IMR-90 (cell line): ENCODE measurements around the gene AP3D1. TPM values are rescaled to one million over a fixed set of nuclear protein-coding genes. Genes with fewer than 3 reads are reported as not detected.

Source experiments
- ATAC-seq: fragments of 200-7000 bp; cut with Tn5 transposase; 2 replicates; pipeline ENCODE4 v1.9.1; 2020; ENCODE audit warnings: low read depth, mild to moderate bottlenecking, moderate library complexity
- BruUV-seq: library from RNA; stranded (reverse); fragments of 400-500 nt; replicated peaks from 2 replicates; lab custom pipeline; 2021; lab: Mats Ljungman, UMichigan
- CTCF ChIA-PET: fragments of 300-600 bp; formaldehyde crosslinking; extraction: SDS; loops from one replicate; lab custom pipeline; 2021; ENCODE audit warnings: antibody characterized with exemption; lab: Yijun Ruan, JAX
- POLR2A ChIA-PET: fragments of 300-600 bp; sonication (Branson Sonifier 250); formaldehyde crosslinking; loops from one replicate; lab custom pipeline; 2022; ENCODE audit warnings: antibody characterized with exemption; ENCODE audit not compliant: unreplicated experiment; lab: Charles Lee
- DNase-seq: peaks from one replicate; pipeline ENCODE4 v3.0.0; 2013
- H2AFZ ChIP-seq: replicated peaks from 2 replicates; pipeline ENCODE3; 2013; ENCODE audit warnings: low read length, mild to moderate bottlenecking; ENCODE audit not compliant: poor library complexity
- H2AK5ac ChIP-seq: 2 replicates; pipeline ENCODE4 v1.6.1; 2013; ENCODE audit warnings: low read depth, low read length, inconsistent platforms
- H2AK9ac ChIP-seq: replicated peaks from 2 replicates; pipeline ENCODE3; 2013; ENCODE audit warnings: mild to moderate bottlenecking, low read depth, low read length, moderate library complexity; ENCODE audit not compliant: poor library complexity
- H2BK120ac ChIP-seq: 2 replicates; pipeline ENCODE4 v1.6.1; 2013; ENCODE audit warnings: low read depth, low read length, inconsistent platforms
- H2BK15ac ChIP-seq: 3 replicates; pipeline ENCODE4 v1.6.1; 2013; ENCODE audit warnings: low read depth, low read length, inconsistent platforms
- H2BK20ac ChIP-seq: 2 replicates; pipeline ENCODE4 v1.6.1; 2013; ENCODE audit warnings: low read depth, mild to moderate bottlenecking, inconsistent platforms, low read length, moderate library complexity
- H2BK5ac ChIP-seq: 2 replicates; pipeline ENCODE4 v1.6.1; 2013; ENCODE audit warnings: mild to moderate bottlenecking, low read depth, low read length, inconsistent platforms; ENCODE audit not compliant: poor library complexity, severe bottlenecking
- H3K14ac ChIP-seq: replicated peaks from 2 replicates; pipeline ENCODE4 v1.6.1; 2013; ENCODE audit warnings: low read depth, low read length, inconsistent platforms
- H3K18ac ChIP-seq: 2 replicates; pipeline ENCODE4 v1.6.1; 2013; ENCODE audit warnings: low read depth, low read length, control low read depth
- H3K23ac ChIP-seq: 2 replicates; pipeline ENCODE4 v1.6.1; 2013; ENCODE audit warnings: low read depth, low read length, inconsistent platforms
- H3K27ac ChIP-seq: 2 replicates; pipeline ENCODE4 v1.5.1; 2013; ENCODE audit warnings: mild to moderate bottlenecking, control low read depth, low read length; ENCODE audit not compliant: insufficient read depth
- H3K27me3 ChIP-seq: 2 replicates; pipeline ENCODE4 v1.6.1; 2013; ENCODE audit warnings: low read length; ENCODE audit not compliant: control insufficient read depth, insufficient read depth
- H3K36me3 ChIP-seq: 2 replicates; pipeline ENCODE4 v1.6.1; 2013; ENCODE audit warnings: low read length, mixed read lengths; ENCODE audit not compliant: control insufficient read depth, insufficient read depth
- H3K4ac ChIP-seq: 2 replicates; pipeline ENCODE4 v1.6.1; 2013; ENCODE audit warnings: low read depth, low read length, inconsistent platforms
- H3K4me1 ChIP-seq: 2 replicates; pipeline ENCODE4 v1.6.1; 2013; ENCODE audit warnings: low read length, mixed read lengths; ENCODE audit not compliant: control insufficient read depth, insufficient read depth
- H3K4me2 ChIP-seq: 2 replicates; pipeline ENCODE4 v1.6.1; 2013; ENCODE audit warnings: low read depth, mild to moderate bottlenecking, control low read depth, low read length, moderate library complexity
- H3K4me3 ChIP-seq: 2 replicates; pipeline ENCODE4 v1.5.1; 2013; ENCODE audit warnings: low read depth, mild to moderate bottlenecking, control low read depth, low read length, moderate library complexity; ENCODE audit not compliant: insufficient read depth
- H3K56ac ChIP-seq: 2 replicates; pipeline ENCODE4 v1.6.1; 2013; ENCODE audit warnings: low read length, inconsistent platforms; ENCODE audit not compliant: insufficient read depth; ENCODE audit errors: extremely low read depth
- H3K79me1 ChIP-seq, 2 experiments: 2 replicates each; pipeline ENCODE4 v1.6.1; 2013; ENCODE audit warnings: low read length in 2 of 2, inconsistent platforms in 1 of 2, low read depth in 1 of 2
- H3K9ac ChIP-seq: 2 replicates; pipeline ENCODE4 v1.6.1; 2013; ENCODE audit warnings: low read depth, low read length, control low read depth
- H3K9me1 ChIP-seq: 2 replicates; pipeline ENCODE4 v1.6.1; 2013; ENCODE audit warnings: low read length, inconsistent platforms; ENCODE audit not compliant: insufficient read depth
- H3K9me3 ChIP-seq: 2 replicates; pipeline ENCODE4 v1.6.1; 2013; ENCODE audit warnings: low read length; ENCODE audit not compliant: control insufficient read depth, insufficient read depth
- H4K20me1 ChIP-seq: 2 replicates; pipeline ENCODE4 v1.6.1; 2013; ENCODE audit warnings: low read length, inconsistent platforms; ENCODE audit not compliant: insufficient read depth
- H4K5ac ChIP-seq: 2 replicates; pipeline ENCODE4 v1.6.1; 2013; ENCODE audit warnings: mild to moderate bottlenecking, low read depth, low read length, control low read depth
- H4K8ac ChIP-seq, 2 experiments: 2 replicates each; pipeline ENCODE4 v1.6.1; 2013; ENCODE audit warnings: low read depth in 2 of 2, low read length in 2 of 2, control low read depth in 1 of 2, inconsistent platforms in 1 of 2
- H4K91ac ChIP-seq: 2 replicates; pipeline ENCODE4 v1.6.1; 2013; ENCODE audit warnings: low read depth, low read length, inconsistent platforms; ENCODE audit not compliant: insufficient read depth
- BHLHE40 ChIP-seq: fragments of 150-350 bp; IDR thresholded peaks from 2 replicates; pipeline ENCODE4 v1.6.1; 2016; ENCODE audit warnings: mild to moderate bottlenecking, low read depth, low read length
- CEBPB ChIP-seq: IDR thresholded peaks from 2 replicates; pipeline ENCODE4 v1.6.1; 2012; ENCODE audit warnings: low read depth, low read length, improper control_type of control experiment
- CHD1 ChIP-seq: IDR thresholded peaks from 2 replicates; pipeline ENCODE4 v1.6.1; 2012; ENCODE audit warnings: low read depth, low read length, improper control_type of control experiment
- CTCF ChIP-seq: conservative IDR thresholded peaks from 2 replicates; pipeline ENCODE4 v1.5.1; 2012; ENCODE audit warnings: mild to moderate bottlenecking, low read depth, low read length, improper control_type of control experiment
- FOS ChIP-seq: fragments of 150-350 bp; IDR thresholded peaks from 2 replicates; pipeline ENCODE4 v1.6.1; 2016; ENCODE audit warnings: low read depth, low read length
- MAFK ChIP-seq: IDR thresholded peaks from 2 replicates; pipeline ENCODE4 v1.6.1; 2012; ENCODE audit warnings: low read depth, low read length, improper control_type of control experiment
- MAZ ChIP-seq: IDR thresholded peaks from 2 replicates; pipeline ENCODE4 v1.6.1; 2012; ENCODE audit warnings: low read depth, mild to moderate bottlenecking, low read length, improper control_type of control experiment, moderate library complexity, borderline replicate concordance
- MXI1 ChIP-seq: IDR thresholded peaks from 2 replicates; pipeline ENCODE4 v1.6.1; 2012; ENCODE audit warnings: low read depth, mild to moderate bottlenecking, low read length, moderate library complexity, borderline replicate concordance
- NFE2L2 ChIP-seq: fragments of 150-350 bp; IDR thresholded peaks from 2 replicates; pipeline ENCODE4 v1.6.1; 2016; ENCODE audit warnings: low read depth, mild to moderate bottlenecking, low read length
- POLR2A ChIP-seq: IDR thresholded peaks from 2 replicates; pipeline ENCODE4 v1.6.1; 2012; ENCODE audit warnings: mild to moderate bottlenecking, low read depth, low read length
- RAD21 ChIP-seq: IDR thresholded peaks from 2 replicates; pipeline ENCODE4 v1.6.1; 2012; ENCODE audit warnings: low read length, improper control_type of control experiment
- RFX5 ChIP-seq: IDR thresholded peaks from 2 replicates; pipeline ENCODE4 v1.8.0; 2012; ENCODE audit warnings: low read depth, mild to moderate bottlenecking, low read length, moderate library complexity
- SMC3 ChIP-seq: fragments of 150-350 bp; IDR thresholded peaks from 2 replicates; pipeline ENCODE4 v1.6.1; 2016; ENCODE audit warnings: low read depth, mild to moderate bottlenecking, antibody characterized with exemption, low read length, moderate library complexity
- WGBS, 2 experiments: methylation state at CpG; one replicate each; pipeline versions ENCODE4 v1.1.5 to v1.1.7; 2013; ENCODE audit warnings: missing lambda C conversion rate in 2 of 2; ENCODE audit not compliant: insufficient read length in 1 of 2; ENCODE audit errors: extremely low coverage in 2 of 2; 5-methylcytosine and 5-hydroxymethylcytosine counted together
- dilution Hi-C: fragments of 300-500 bp; cut with HindIII; formaldehyde crosslinking; loops from one replicate; pipeline ENCODE4 v1.14.3; 2018; ENCODE audit warnings: low sequenced_read_pairs; ENCODE audit not compliant: unreplicated experiment
- in situ Hi-C: fragments of 300-500 bp; cut with MboI; formaldehyde crosslinking; loops from 3 replicates; pipeline ENCODE4 v1.14.3; 2019; ENCODE audit warnings: low sequenced_read_pairs, inconsistent platforms, mixed read lengths
- intact Hi-C: fragments of 100-400 bp; cut with micrococcal nuclease; formaldehyde crosslinking; loops from 2 replicates; pipeline ENCODE4 v1.10.0; 2022
- polyA plus RNA-seq, 3 experiments: library from polyadenylated mRNA; depleted of rRNA; stranded (reverse); fragments of >200 nt; gene quantifications; 2 replicates each; pipeline ENCODE4 v1.2.3, GENCODE V29; 2012; ENCODE audit warnings: low replicate concordance in 1 of 3
- total RNA-seq: library from RNA; depleted of rRNA; stranded (reverse); fragments of >200 nt; gene quantifications from 2 replicates; pipeline ENCODE4 v1.2.3, GENCODE V29; 2012
- TF ChIP-seq, protein P1 (sequence below): fragments of 150-350 bp; IDR thresholded peaks from 2 replicates; pipeline ENCODE4 v1.6.1; 2016; ENCODE audit warnings: low read depth, mild to moderate bottlenecking, low read length, moderate library complexity, borderline replicate concordance
- TF ChIP-seq, protein P2 (sequence below): fragments of 150-350 bp; IDR thresholded peaks from 2 replicates; pipeline ENCODE4 v1.6.1; 2017; ENCODE audit warnings: mild to moderate bottlenecking, antibody characterized with exemption, low read length, low read depth

The AP3D1 gene
- total and polyA plus RNA-seq, 2 of the 4 experiments (the other 2 are of a cell fraction) = 75.3 to 129 TPM

DNA sequence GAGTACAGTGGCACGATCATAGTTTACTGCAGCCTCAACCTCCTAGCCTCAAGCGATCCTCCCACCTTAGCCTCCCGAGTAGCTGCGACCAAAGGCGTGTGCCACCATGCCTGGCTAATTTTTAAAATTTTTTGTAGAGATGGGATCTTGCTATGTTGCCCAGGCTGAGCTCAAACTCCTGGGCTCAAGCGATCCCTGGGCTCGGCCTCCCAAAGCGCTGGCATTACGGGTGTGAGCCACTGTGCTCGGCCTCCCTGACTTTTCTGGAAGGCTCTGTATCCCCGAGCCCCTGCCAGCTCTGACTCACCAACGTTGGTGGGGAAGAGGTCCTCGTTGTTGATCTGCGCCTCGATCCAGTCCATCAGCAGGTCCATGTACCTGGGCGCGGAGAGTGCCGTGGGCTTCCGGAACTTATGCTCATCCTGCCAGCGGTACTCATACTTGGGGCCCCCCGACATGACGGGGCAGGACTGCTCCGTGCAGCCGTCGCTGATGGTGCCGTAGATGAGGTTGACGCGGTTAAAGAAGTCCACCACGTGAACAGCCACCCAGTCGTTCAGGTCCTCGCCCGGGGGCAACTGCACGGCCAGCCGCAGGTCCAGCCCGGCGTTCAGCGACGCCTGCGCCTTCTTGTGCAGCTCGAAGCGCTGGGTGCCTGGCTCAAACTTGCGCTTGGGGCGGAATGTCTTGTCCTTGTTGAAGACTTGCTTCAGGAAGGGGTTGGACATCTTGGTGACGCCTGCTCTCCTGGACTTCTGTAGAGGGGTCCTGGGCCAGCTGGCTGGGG is 73.3 kb downstream of the AP3D1 start:
- DNase-seq (no peak), ATAC-seq (no peak)
- H3K79me1 ChIP-seq = peaks cover 20 to 30% of the 10 kb centered on the region in 2 experiments; a peak in 3 of 4 replicates
- H3K27me3 ChIP-seq = no peaks in the 10 kb centered on the region
- ChIA-PET CTCF (no interaction called here), POLR2A (interaction anchor here (0.6 kb wide), 1 partner anchor 18 kb away, joined by 3 read pairs; no protein-coding TSS in a partner anchor)
- no peak overlapping the region for H2BK120ac ChIP-seq
- H3K4me2 ChIP-seq = no peak overlapping the region
- H4K20me1 ChIP-seq = peaks cover 9% of the 10 kb centered on the region; the same call in 1 of the 2 replicates
- no peak overlapping the region for H3K18ac ChIP-seq
- no peak overlapping the region for H4K8ac ChIP-seq
- H3K4ac ChIP-seq = no peak overlapping the region
- H3K9ac ChIP-seq = no peak overlapping the region
- no peak overlapping the region for H4K5ac ChIP-seq
- no peaks in the 10 kb centered on the region for H3K4me1 ChIP-seq
- no TSS peak for BruUV-seq
- no peak overlapping the region for H2AK9ac ChIP-seq
- H3K9me1 ChIP-seq = no peaks in the 10 kb centered on the region
- no peak overlapping the region for H4K91ac ChIP-seq
- in situ Hi-C loops (no loop called here), dilution Hi-C loops (no loop called here), intact Hi-C loops (no loop called here)
- TF ChIP-seq NFE2L2 (no peak), RAD21 (no peak), POLR2A (no peak), RFX5 (no peak), CTCF (no peak), MXI1 (no peak), SMC3 (no peak), MAFK (no peak), BHLHE40 (no peak), CHD1 (no peak), CEBPB (no peak), MAZ (no peak), FOS (no peak)
- TF ChIP-seq, protein P1, sequence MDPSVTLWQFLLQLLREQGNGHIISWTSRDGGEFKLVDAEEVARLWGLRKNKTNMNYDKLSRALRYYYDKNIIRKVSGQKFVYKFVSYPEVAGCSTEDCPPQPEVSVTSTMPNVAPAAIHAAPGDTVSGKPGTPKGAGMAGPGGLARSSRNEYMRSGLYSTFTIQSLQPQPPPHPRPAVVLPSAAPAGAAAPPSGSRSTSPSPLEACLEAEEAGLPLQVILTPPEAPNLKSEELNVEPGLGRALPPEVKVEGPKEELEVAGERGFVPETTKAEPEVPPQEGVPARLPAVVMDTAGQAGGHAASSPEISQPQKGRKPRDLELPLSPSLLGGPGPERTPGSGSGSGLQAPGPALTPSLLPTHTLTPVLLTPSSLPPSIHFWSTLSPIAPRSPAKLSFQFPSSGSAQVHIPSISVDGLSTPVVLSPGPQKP = no peak
- TF ChIP-seq, protein P2, sequence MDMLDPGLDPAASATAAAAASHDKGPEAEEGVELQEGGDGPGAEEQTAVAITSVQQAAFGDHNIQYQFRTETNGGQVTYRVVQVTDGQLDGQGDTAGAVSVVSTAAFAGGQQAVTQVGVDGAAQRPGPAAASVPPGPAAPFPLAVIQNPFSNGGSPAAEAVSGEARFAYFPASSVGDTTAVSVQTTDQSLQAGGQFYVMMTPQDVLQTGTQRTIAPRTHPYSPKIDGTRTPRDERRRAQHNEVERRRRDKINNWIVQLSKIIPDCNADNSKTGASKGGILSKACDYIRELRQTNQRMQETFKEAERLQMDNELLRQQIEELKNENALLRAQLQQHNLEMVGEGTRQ = no peak
- no peak overlapping the region for H3K4me3 ChIP-seq
- 97% methylated on average over 29 of the region's 44 CpGs; no CpG with 5 or more reads in 1 of the 2 experiments for WGBS, 2 experiments
- no peak overlapping the region for H2BK5ac ChIP-seq
- H3K36me3 ChIP-seq = peaks cover 62% of the 10 kb centered on the region
- no peak overlapping the region for H3K56ac ChIP-seq
- H3K14ac ChIP-seq = no peak overlapping the region
- no peaks in the 10 kb centered on the region for H3K9me3 ChIP-seq
- H2BK15ac ChIP-seq = no peak overlapping the region
- H3K23ac ChIP-seq = no peak overlapping the region
- no peak overlapping the region for H2BK20ac ChIP-seq
- H2AK5ac ChIP-seq = no peak overlapping the region
- no peak overlapping the region for H2AFZ ChIP-seq
- H3K27ac ChIP-seq = no peak overlapping the region
